GM12891 (cell line): ENCODE results near the gene FAM83G.

Experiments used
- POLR2A ChIP-seq: IDR thresholded peaks from 2 replicates; pipeline ENCODE4 v1.6.1; 2011; ENCODE audit warnings: low read depth, low read length, control low read depth
- POLR2AphosphoS5 ChIP-seq: IDR thresholded peaks from 2 replicates; pipeline ENCODE4 v1.6.1; 2011; ENCODE audit warnings: low read depth, low read length, control low read depth
- POU2F2 ChIP-seq: IDR thresholded peaks from 2 replicates; pipeline ENCODE4 v1.6.1; 2011; ENCODE audit warnings: low read depth, mild to moderate bottlenecking, control low read depth, low read length, moderate library complexity

DNA sequence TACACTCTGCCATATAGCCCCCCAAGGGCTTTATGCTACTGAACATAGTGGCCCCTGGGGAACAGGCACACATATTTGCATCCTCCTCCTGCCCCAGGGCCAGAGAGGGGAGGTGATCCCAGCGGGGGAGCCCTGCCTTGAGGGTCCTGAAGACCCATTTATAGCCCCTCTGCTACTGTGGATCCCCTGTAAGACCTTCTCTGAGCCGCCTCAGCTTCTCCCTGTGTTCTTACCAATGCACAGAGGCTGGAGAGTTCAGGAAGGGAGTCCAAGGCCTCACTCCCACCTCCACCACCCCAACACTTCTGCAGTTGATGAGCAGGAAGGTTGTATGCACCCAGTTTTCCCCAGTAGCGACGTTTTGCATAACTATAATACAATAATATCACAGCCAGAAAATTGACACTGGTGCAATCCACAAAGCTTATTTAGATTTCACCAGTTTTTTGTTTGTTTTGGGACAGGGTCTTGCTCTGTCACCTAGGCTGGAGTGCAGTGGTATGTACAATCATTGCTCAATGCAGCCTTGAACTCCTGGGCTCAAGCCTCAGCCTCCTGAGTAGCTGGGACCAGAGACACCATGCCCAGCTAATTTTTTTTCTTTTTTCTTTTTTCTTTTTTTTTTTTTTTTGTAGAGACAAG lies 1.3 kb upstream of the FAM83G start:
- no peak for TF ChIP-seq POLR2AphosphoS5
- TF ChIP-seq POU2F2 = no peak
- TF ChIP-seq POLR2A = no peak
